Hematopoietic multipotent progenitor cell (in vitro differentiated cells): ENCODE measurements around the gene MSRB2. TPM values are rescaled to one million over a fixed set of nuclear protein-coding genes. Genes with fewer than 3 reads are reported as not detected.
"Not testable (repeated sequence)": the region's sequence is repeated elsewhere in the genome, so short reads cannot be mapped to it uniquely, and the experiment has no call there.

ENCODE experiments used
- DNase-seq, 3 donors: peaks; one replicate each; pipeline ENCODE4 v3.0.0-alpha.2; 2011 to 2015; ENCODE audit warnings: low read depth in 2 of 3, low spot score in 2 of 3
- total RNA-seq: library from RNA; depleted of rRNA; stranded (reverse); fragments of >200 nt; gene quantifications from one replicate; pipeline ENCODE4 v1.2.3, GENCODE V29; 2012

Gene MSRB2
- 6.7 TPM for total RNA-seq

- peak; percentile 54 to 93 (median 90) for DNase-seq
Measured at GRCh38 chr10:23095404-23095965, at the start of gene MSRB2. Gene MSRB2 (plus strand): TSS chr10:23095579. CDS start chr10:23095609, 30 bp downstream.

GRCh38 chr10:23046027-23046426 is 49.4 kb upstream of the MSRB2 start:
- no peak for DNase-seq

- no peak for DNase-seq
Measured at GRCh38 chr10:23047201-23048050, 48.0 kb upstream of the MSRB2 start.

- DNase-seq = no peak
Measured at GRCh38 chr10:23048191-23048590, 47.2 kb upstream of the MSRB2 start.

GRCh38 chr10:23051278-23051677 is 44.1 kb upstream of the MSRB2 start:
- no peak for DNase-seq

- DNase-seq = no peak
Measured at GRCh38 chr10:23051855-23052331, 43.5 kb upstream of the MSRB2 start.

GRCh38 chr10:23053036-23053435 is 42.3 kb upstream of the MSRB2 start:
- DNase-seq = no peak

- no peak for DNase-seq
Measured at GRCh38 chr10:23055424-23056185, 39.8 kb upstream of the MSRB2 start.

- DNase-seq = no peak
Measured at GRCh38 chr10:23056186-23056579, 39.2 kb upstream of the MSRB2 start.

- DNase-seq = no peak
Measured at GRCh38 chr10:23058366-23058765, 37.0 kb upstream of the MSRB2 start.

- DNase-seq = no peak
Measured at GRCh38 chr10:23060918-23061317, 34.5 kb upstream of the MSRB2 start.

GRCh38 chr10:23063045-23063972 is 32.1 kb upstream of the MSRB2 start:
- no peak for DNase-seq

- no peak for DNase-seq
Measured at GRCh38 chr10:23063973-23064812, 31.2 kb upstream of the MSRB2 start.

- DNase-seq = not testable (repeated sequence)
Measured at GRCh38 chr10:23064813-23065114, 30.6 kb upstream of the MSRB2 start.

- no peak for DNase-seq
Measured at GRCh38 chr10:23065181-23065948, 30.0 kb upstream of the MSRB2 start.

- DNase-seq = no peak
Measured at GRCh38 chr10:23067337-23067736, 28.0 kb upstream of the MSRB2 start.

- peak; percentile 46 to 75 (median 48) for DNase-seq
Measured at GRCh38 chr10:23067939-23068775, 27.2 kb upstream of the MSRB2 start.
